Pons (tissue), 1 donor: ENCODE measurements around the gene ZFP36L2.

Experiments
- DNase-seq: peaks from one replicate; pipeline ENCODE4 v3.0.0-alpha.2; 2016; ENCODE audit warnings: low spot score

Gene ZFP36L2, protein sequence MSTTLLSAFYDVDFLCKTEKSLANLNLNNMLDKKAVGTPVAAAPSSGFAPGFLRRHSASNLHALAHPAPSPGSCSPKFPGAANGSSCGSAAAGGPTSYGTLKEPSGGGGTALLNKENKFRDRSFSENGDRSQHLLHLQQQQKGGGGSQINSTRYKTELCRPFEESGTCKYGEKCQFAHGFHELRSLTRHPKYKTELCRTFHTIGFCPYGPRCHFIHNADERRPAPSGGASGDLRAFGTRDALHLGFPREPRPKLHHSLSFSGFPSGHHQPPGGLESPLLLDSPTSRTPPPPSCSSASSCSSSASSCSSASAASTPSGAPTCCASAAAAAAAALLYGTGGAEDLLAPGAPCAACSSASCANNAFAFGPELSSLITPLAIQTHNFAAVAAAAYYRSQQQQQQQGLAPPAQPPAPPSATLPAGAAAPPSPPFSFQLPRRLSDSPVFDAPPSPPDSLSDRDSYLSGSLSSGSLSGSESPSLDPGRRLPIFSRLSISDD

DNA sequence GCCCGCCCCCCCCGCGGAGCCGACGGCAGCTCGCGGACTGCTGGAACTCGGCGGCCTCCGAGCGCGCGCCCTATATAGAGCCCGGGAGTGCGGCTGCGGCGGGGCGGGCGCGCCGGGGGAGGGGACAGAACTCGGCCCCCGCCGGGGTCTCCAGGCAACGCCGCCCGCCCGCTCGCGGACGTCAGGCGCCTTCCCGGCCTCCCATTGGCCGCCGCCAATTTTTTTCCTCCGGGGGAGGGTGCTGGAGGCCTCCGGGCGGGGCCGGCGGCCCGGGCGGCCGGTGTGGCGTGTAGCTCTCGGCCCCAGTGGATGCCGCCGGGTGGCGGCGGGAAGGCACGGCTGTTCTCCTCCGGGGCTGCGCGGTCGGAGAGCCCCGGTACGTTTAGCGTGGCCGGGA lies at the start of gene ZFP36L2:
TSS of gene ZFP36L2 (minus strand) at position 49 of the 397 bp plus-strand sequence. CDS start 291 bp downstream, outside the sequence.
- peak; percentile 95 for DNase-seq

DNA sequence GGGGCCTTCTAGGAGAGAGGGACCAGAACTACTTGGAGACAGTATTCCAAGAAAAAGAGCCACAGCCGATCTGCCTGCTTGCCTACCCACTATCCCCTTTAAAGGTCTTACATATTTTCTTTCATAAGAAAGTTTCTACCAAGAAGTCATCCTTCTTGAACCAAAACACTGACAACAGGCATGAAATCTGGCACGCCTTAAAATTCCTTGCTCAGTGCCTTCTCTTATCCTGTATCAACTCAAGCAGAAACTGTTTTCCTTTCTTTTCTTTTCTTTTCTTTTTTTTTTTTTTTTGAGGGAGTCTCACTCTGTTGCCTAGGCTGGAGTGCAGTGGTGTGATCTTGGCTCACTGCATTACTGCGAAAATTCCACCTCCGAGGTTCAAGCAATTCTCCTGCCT lies 48.3 kb upstream of the ZFP36L2 start:
- no peak for DNase-seq

DNA sequence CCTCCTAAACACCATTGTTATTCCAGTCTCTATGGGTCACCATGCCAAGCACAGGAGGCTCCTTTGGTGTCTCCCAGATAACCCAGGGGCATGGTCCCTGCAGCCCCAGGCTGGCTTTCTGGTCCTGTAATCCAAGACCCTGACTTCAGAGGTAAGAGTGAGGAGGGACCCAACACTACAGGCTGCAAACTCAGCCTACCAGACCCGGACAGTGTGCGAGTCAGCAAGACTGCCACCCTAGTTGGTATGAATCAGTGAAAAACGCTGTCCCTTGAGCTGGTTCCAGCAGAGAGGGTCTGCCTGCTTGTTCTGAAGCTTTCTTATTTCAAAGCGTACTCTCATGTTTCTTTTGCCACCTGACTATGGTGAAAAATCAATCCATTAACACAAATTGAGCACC lies 47.6 kb upstream of the ZFP36L2 start:
- DNase-seq: no peak

DNA sequence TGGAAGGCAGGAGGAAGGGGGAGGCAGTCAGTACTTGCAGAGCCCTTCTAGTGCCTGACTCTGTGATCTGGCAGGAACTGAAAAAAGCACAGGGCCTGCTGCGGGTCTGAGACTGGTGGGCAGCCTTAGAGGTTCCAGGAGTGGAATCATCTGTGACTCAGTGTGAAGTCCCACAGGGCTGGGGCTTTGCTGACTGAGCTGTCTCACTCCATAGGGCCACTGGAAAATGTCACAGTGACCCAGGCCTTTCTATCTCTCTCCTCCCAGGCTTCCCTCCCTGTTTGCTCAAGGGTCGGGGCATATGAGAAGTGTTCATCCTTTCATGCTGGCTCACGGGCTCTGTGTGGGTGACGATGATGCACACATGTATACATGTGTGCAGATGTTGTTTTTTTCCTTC lies 47.1 kb upstream of the ZFP36L2 start:
- DNase-seq: no peak

DNA sequence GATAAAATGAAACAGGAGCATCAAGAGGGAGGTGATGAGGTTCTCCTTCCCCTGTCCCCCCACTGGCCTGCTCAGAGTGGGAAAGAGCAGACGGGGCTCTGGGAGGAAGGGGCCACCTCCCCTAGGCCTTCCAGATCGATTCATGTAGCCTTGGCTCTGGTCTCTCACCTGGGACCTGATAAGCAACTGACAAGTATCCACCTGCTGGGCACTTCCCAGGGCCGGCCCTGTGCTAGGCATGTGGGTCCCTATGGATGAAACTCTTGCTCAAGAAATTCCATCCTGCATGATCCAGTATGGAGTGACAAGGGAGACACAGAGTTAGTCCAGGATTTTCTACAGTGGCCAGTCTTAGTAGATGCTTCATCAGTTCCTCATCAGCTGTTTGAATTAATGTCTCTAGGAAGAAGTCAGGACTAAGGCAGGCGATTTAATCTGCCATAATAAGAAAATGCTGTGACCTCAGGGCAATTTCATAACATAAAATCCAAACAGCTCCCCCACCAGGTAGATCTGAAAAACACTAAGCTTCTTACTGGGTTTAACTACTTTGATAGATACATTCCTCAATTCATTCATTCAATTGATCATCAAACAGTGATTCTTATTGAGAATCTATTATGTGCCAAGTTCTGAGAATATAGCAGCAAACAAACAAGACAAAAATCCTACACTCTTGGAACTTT lies 44.7 kb upstream of the ZFP36L2 start:
- no peak for DNase-seq

DNA sequence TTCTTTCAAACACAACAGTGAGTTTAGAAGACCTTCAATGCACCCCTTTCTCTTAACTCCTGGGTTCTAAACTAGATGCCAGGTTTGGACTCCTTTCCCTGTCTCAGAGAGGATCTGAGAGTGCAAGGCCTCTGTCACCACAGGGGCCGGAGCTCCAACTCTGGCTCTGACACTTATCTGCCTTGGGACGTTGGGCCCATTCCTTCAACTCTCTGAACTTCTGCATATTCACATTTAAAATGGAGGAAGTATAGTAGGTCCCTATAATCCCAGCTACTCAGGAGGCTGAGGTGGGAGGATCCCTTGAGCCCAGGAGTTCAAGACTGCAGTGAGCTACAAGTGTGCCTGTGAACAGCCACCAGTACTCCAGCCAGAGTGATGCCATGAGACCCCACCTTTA lies 44.1 kb upstream of the ZFP36L2 start:
- no peak for DNase-seq

DNA sequence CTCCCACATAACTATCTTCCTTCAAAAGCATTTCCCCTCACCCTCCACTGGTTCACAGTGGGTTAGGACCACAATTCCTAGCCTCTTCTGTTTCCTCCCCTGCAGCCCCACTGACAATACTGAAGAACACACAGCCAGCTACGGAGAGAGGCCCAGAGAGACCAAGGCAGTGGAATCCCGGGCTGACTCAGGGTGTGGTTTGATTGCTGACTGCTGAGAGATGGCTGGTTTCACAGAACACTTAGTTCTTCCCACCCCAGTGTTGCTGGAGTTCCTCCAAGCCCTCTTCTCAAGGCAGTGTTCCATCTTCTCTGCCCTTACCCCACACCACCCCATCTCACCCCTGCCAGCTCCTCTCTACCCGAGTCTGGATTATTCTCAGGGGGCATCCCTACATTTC lies 43.3 kb upstream of the ZFP36L2 start:
- no peak for DNase-seq

DNA sequence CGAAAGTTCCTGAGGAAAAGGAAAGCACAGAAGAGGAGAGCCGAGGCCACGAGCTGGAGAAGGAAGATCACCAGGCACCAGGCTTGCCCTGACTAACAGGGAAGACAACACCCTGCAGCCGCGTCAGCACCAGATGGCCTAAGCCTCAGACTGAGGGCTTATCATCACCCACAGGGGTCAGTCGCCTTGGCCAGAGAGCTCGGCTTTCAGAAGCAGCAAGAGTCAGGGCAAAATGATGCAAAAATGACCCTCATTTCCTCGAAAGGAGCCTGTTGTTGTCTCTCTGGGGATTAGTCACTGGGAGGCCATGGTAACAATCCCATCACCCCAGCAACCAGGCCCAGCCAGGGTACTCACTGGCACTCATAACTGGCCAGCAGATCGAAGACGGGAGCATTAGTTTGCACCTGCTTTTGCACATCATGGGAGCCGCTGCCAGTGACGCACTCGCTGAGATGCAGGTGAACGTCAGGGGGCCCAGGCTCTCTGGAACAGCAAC lies 42.7 kb upstream of the ZFP36L2 start:
- peak; percentile 25 for DNase-seq

DNA sequence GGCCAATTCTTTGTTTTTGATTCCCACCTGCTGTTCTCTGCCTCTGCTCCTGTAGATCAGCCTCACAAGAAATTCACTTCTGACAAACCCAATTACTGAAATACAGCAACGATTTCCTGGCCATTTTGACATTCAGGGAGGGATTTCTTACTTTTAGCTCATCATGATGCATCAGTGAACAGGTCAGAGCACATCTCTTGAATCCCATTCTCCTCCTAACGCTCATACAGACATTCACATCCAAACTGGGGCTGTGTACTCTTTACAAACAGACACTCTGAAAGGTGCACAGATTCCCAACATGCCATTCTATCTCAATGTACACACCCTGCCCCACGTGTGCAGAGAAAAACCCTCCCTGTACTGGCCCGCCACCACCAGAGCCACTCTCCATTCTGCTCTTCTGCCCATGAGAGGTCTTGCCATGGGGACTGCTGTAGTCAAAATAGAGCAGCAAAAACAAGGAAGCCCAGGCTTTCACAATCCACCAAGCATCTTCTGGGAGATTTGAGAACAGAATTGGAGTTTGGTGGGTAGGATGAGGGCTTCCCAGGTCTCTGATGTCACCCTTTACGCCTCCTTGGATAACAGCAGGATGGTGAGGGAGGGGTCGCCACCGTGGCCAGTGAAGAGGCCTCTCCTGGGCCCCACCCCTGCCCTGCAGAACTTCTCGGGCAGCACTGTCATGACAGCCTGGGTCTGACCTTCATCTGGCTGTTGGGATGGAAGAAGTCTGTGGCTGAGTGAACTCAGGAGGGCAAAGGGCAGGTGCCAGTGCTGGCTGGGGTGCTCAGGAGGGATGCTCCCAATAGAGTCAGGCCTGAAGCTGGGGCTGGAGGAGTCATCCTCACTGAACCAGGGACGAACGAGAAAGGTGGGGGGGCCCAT lies 41.9 kb upstream of the ZFP36L2 start:
- no peak for DNase-seq

DNA sequence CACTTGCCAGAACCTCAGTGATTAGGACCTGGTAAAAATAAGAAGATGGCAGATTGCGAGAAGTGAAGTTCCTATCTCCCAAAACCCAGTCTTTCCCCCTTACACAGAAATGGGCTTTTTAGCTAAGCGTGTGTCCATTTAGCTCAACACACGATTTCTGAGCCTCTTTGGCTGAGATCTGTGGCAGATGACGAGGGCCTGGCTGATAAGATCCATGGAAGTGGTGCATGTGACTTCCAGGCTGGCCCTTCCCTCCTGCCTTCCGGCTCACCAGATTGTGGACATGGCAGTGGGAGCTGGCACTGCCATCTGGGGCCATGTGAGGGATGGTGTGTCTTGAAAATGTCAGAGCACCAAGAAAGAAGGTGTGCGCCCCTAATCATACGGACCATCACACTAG lies 41.0 kb upstream of the ZFP36L2 start:
- no peak for DNase-seq

DNA sequence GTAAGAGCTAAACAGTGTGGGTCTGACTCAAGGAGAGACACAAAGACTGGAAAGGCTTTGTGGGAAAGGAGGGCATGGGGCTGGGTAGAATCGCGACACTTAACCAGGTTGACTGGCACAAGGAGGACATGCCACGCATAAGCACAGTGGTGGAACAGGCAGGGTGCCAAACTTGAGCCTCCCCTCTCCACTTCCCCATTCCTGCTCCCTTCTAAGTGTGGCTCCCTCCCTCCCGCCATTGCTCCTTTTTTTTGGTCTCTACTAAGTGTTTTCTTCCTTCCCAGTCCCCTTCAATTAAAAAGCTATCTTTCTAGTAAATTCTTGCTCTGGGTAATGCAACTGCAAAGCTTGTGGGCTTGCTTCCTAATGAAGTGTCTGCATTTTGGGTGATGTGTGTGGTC lies 40.3 kb upstream of the ZFP36L2 start:
- DNase-seq: peak; percentile 50

DNA sequence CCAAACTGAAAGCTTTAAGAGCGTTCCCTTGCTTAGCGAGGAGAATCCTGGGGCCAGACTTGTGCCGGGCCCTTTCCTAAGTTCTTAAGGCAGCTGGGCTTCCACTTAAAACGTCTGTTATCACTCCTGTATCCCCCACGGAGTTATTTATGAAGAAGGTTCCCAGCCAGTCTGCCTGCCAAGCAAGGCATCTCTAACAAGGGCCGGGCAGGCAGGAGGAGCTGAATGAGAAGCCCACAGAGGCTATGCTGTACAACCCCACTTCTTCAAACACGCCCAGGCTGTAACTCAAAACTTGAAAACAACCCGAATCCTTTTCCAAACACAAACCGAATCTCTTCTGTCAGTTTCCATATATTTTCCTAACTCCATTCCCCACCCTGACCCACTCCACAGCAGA lies 39.0 kb upstream of the ZFP36L2 start:
- DNase-seq: no peak

DNA sequence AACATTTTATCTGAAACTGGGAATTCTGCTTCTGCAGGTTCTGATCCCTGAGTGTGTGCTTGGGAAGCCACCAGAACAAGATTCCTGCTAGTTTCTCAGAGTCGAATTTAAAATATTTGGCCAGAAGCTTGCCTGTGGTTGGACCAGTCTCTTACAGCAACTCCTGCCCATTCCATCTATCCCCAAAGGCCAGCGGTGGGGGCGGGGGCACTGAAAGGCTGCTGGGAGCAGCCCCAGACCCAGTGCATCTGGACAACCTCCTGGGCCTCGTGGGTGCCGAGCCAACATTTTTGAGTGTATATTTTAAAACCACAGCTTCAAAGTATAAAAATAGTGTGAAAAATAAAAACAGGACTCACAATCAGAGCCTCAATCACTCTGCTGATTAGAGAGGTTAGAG lies 38.6 kb upstream of the ZFP36L2 start:
- DNase-seq: no peak

DNA sequence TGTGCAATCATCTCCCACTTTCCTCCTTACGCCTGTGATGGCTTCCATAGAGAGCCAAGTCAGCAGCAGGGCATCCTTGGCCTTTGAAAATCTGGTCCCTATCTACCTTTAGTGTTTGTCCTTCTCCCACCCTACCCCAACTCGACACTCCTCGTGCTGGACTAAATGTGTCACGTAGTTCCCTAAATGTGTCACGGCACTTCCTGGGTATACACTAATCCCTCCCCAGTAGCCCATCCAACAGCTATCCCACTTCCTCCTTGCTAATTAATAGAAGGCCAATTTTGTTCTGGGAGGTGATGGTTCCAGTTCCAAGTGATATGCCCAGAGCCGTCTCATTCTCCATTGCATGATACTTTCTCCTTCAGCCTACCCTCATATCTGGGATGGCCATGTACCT lies 36.5 kb upstream of the ZFP36L2 start:
- no peak for DNase-seq

DNA sequence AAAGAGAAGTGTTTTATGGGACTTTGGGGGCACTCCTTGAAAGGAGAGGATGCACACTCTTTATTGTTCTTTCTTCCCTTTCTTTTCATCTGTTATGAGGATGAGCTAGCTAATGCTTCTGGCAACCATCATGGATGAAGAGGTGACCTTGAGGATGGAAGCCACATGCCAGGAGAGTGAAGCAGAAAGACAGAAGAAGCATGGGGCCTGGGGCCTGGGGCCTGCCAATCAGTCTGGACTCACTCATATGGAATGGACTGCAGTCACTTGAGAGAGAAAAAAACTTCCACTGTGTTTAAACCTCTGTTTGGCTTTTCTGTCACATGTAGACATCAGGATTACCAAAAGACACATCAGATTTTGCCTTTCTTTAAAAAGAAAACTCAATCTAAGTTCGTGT lies 35.8 kb upstream of the ZFP36L2 start:
- no peak for DNase-seq

DNA sequence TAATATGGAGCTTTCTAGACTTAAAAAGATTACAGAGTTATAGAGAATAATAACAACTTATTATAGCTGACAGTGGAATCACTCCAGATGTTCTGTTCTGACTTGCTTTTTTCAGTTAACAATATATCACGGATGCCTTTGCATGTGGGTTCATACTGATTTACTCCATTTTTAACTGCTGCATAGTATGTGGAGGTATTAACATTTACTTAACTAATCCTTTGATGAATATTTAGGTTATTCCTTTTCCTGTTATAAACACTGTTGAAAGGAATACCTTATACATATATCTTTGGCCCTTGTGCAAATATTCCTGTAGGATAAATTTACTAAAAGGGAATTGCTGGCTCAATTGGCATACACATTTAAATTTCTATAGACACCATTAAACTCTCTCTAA lies 33.1 kb upstream of the ZFP36L2 start:
- no peak for DNase-seq

DNA sequence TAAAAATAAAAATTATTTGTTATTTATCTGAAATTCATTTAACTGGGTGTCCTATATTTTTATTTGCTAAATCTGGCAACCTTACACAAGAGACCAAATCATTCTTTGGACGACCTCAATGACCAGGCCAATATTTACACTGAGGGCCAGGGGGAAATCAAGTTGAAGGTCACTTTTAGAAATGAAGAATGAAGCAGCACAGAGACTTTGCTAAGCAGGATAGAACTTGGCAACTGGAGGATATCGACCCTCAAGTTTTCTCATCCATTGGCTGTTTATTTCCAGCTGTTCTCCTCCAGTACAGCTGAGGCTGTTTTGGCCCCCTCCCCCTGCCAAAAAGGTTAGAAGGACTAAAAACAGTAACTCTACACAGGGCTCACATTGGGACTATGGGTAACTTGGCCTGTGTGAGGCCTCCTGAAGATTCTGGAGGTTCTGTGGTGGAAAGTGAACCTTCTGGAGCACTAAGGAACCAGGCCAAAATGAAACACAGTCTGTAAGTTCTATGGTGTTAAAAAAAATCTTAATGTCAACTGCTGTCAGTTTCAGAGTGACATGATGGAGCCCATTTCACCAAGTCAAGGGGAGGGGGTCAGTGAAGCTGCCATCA lies 32.2 kb upstream of the ZFP36L2 start:
- no peak for DNase-seq

DNA sequence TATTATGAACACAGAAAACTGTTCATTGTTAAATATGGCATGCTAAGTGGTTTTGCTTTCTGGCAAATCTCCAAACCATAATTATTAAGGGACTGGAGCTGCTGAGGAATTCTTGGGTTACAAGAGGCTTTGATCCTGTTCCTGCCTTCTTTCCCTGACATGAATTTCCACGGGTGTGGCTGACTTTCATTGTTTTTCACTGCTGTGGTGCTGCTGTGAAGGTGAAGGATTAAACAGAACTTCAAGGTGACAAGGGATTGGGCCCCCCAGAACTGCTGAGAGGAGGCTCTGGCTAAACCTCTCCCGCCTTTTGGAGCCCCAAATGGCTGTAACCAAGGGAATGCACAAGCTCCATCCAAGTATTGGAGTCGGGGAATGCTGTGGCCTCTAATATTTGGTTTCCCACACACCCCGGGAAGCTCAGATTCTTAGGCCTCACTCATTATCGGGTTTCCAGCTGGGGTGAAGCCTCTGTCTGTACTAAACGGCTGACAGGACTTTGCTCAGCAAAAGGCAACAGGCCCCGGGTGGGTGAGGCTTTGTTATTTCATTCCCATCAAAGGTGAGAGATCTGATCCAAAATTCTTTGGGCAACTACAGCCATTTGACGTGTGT lies 29.0 kb upstream of the ZFP36L2 start:
- no peak for DNase-seq

DNA sequence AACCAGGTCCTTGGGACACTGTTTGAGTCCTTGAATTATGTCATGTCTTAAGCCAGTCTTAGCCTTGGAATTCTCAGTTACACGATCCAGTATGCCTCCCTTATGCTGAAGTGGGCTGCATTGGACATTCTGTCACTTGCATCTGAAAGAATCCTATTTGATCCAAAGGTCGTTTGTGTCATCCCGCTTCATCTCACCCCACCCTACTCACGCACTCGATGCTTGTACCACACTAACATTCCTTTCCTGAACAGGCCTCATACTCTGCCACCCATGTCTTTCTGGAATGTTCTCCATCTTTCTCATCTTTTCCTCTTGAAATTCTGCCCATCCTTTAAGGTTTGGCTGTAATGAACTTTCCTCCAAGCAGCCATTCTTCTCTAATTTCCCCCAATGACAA lies 27.9 kb upstream of the ZFP36L2 start:
- no peak for DNase-seq

DNA sequence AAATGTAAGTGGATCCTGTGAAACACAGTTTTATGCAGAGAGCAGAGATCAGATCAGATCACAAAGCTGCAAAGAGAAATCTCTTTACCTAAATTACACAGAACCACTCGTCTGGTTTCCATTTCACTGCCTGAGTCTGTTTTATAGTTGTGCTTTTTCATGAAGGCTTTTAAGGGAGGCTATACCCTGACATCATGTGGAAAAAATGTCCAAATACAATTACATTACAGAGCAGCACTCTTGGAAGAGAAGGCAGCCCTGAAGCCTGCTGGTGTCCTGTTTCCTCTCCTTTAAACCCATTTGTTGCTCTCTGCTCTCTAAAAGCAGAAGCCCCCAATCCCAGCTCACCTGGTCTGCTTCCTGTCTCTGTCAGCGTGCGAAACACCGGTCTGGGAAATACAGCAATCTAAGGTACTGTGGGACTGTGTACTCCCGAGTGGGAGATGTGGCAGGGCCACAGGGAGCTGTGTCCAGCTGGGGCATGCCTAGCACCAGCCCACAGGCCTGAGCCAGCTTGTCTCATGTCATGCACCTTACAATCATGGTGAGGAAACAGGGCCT lies 24.8 kb upstream of the ZFP36L2 start:
- DNase-seq: no peak

DNA sequence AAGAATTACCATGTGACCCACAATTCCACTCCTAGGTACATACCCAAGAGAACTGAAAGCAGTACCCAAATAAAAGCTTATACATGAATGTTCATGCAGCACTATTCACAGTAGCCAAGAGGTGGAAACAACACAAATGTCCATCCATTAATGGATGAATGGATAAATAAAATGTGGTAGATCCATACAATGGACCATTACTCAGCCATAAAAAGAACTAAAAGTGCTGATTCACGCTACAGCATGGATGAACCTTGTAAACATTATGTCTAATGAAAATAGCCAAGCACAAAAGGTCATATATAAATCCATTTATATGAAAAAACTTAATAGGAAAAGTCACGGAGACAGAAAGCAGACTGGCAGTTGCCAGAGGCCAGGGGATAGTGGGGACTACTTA lies 23.6 kb upstream of the ZFP36L2 start:
- no peak for DNase-seq
